ENCODE data around the gene IL20.

- TF ChIP-seq CTCF (IDR thresholded peaks at IDR 0.05) (no peak), POLR2AphosphoS5 (IDR thresholded peaks at IDR 0.05) (no peak), EP300 (IDR thresholded peaks at IDR 0.05) (no peak), POLR2A (IDR thresholded peaks at IDR 0.05) (no peak)
Measured at GRCh38 chr1:206898915-206899431, 33.5 kb downstream of the IL20 start.
